WTC11 (cell line): ENCODE results near the gene ARHGDIG. TPM values are rescaled to one million over a fixed set of nuclear protein-coding genes. Genes with fewer than 3 reads are reported as not detected.

Source experiments
- ATAC-seq: fragments of 200-7000 bp; cut with Tn5 transposase; 2 replicates; pipeline ENCODE4 v1.10.0; 2021; ENCODE audit warnings: mild to moderate bottlenecking, moderate library complexity
- CTCF ChIA-PET: fragments of 300-600 bp; sonication (Branson Sonifier 250); formaldehyde crosslinking; loops from one replicate; lab custom pipeline; 2021; ENCODE audit warnings: antibody characterized with exemption; lab: Charles Lee
- POLR2A ChIA-PET: fragments of 350-600 bp; sonication (Branson Sonifier 250); formaldehyde crosslinking; loops from one replicate; lab custom pipeline; 2021; ENCODE audit warnings: antibody characterized with exemption; lab: Charles Lee
- DNase-seq: peaks from one replicate; pipeline ENCODE4 v3.0.0; 2021; ENCODE audit warnings: low spot score
- H3K27ac Mint-ChIP-seq: 2 replicates; pipeline ENCODE4 v1.8.0; 2021; ENCODE audit warnings: mixed read lengths
- H3K27me3 Mint-ChIP-seq: 2 replicates; pipeline ENCODE4 v1.8.0; 2021; ENCODE audit warnings: low read depth, mild to moderate bottlenecking, moderate library complexity, mixed read lengths
- H3K36me3 Mint-ChIP-seq: 2 replicates; pipeline ENCODE4 v1.8.0; 2021; ENCODE audit warnings: mixed read lengths
- H3K4me1 Mint-ChIP-seq: 2 replicates; pipeline ENCODE4 v1.8.0; 2022; ENCODE audit warnings: mixed read lengths
- H3K4me3 Mint-ChIP-seq: 2 replicates; pipeline ENCODE4 v1.8.0; 2021; ENCODE audit warnings: mild to moderate bottlenecking, moderate library complexity, mixed read lengths
- H3K9me3 Mint-ChIP-seq: 2 replicates; pipeline ENCODE4 v1.8.0; 2021; ENCODE audit warnings: mixed read lengths
- ATF1 ChIP-seq: sonication (generic); formaldehyde crosslinking; IDR thresholded peaks from 2 replicates; pipeline ENCODE4 v1.8.1; 2023; ENCODE audit warnings: mild to moderate bottlenecking, moderate library complexity, missing genetic modification reagents
- CBFB ChIP-seq: sonication (generic); formaldehyde crosslinking; IDR thresholded peaks from 2 replicates; pipeline ENCODE4 v1.8.1; 2022; ENCODE audit warnings: mild to moderate bottlenecking, low read depth, missing genetic modification reagents
- ETV6 ChIP-seq: sonication (generic); formaldehyde crosslinking; IDR thresholded peaks from 2 replicates; pipeline ENCODE4 v1.8.1; 2022; ENCODE audit warnings: mild to moderate bottlenecking, missing genetic modification reagents
- FOXK1 ChIP-seq: sonication (generic); formaldehyde crosslinking; IDR thresholded peaks from 2 replicates; pipeline ENCODE4 v1.8.0; 2022; ENCODE audit warnings: mild to moderate bottlenecking, moderate library complexity, missing genetic modification reagents
- GABPB1 ChIP-seq: sonication (generic); formaldehyde crosslinking; IDR thresholded peaks from 2 replicates; pipeline ENCODE4 v1.8.1; 2023; ENCODE audit warnings: mild to moderate bottlenecking, missing genetic modification reagents
- JAZF1 ChIP-seq: fragments of 250-450 bp; sonication (Bioruptor Pico); IDR thresholded peaks from 2 replicates; pipeline ENCODE4 v1.9.0; 2021; ENCODE audit warnings: moderate library complexity, mild to moderate bottlenecking, inconsistent platforms
- MLX ChIP-seq: sonication (generic); formaldehyde crosslinking; IDR thresholded peaks from 2 replicates; pipeline ENCODE4 v1.8.1; 2023; ENCODE audit warnings: mild to moderate bottlenecking, missing genetic modification reagents, moderate library complexity
- NFATC4 ChIP-seq: fragments of 250-450 bp; sonication (Bioruptor Pico); IDR thresholded peaks from 2 replicates; pipeline ENCODE4 v1.9.0; 2021; ENCODE audit warnings: mild to moderate bottlenecking
- NFYB ChIP-seq: sonication (generic); formaldehyde crosslinking; conservative IDR thresholded peaks from 2 replicates; pipeline ENCODE4 v1.8.0; 2022; ENCODE audit warnings: low read depth, missing genetic modification reagents
- NR1H2 ChIP-seq: sonication (generic); formaldehyde crosslinking; IDR thresholded peaks from 2 replicates; pipeline ENCODE4 v1.9.0; 2021; ENCODE audit warnings: mild to moderate bottlenecking, moderate library complexity, missing genetic modification reagents
- SOX15 ChIP-seq: fragments of 250-450 bp; sonication (Bioruptor Pico); IDR thresholded peaks from 2 replicates; pipeline ENCODE4 v1.9.0; 2021; ENCODE audit warnings: mild to moderate bottlenecking
- SP1 ChIP-seq: sonication (generic); formaldehyde crosslinking; conservative IDR thresholded peaks from 2 replicates; pipeline ENCODE4 v1.8.1; 2022; ENCODE audit warnings: missing genetic modification reagents
- USF2 ChIP-seq: sonication (generic); formaldehyde crosslinking; IDR thresholded peaks from 2 replicates; pipeline ENCODE4 v1.8.1; 2023; ENCODE audit warnings: mild to moderate bottlenecking, missing genetic modification reagents, moderate library complexity
- ZNF121 ChIP-seq: sonication (generic); formaldehyde crosslinking; IDR thresholded peaks from 2 replicates; pipeline ENCODE4 v1.8.0; 2023; ENCODE audit warnings: missing genetic modification reagents
- ZNF416 ChIP-seq: fragments of 250-450 bp; sonication (Bioruptor Pico); IDR thresholded peaks from 2 replicates; pipeline ENCODE4 v1.9.0; 2021; ENCODE audit warnings: mild to moderate bottlenecking, inconsistent platforms
- ZNF671 ChIP-seq: fragments of 250-450 bp; sonication (Bioruptor Pico); IDR thresholded peaks from 2 replicates; pipeline ENCODE4 v1.8.0; 2021; ENCODE audit warnings: mild to moderate bottlenecking
- ZSCAN18 ChIP-seq: fragments of 250-450 bp; sonication (Bioruptor Pico); IDR thresholded peaks from 2 replicates; pipeline ENCODE4 v2.1.2; 2022; ENCODE audit warnings: mild to moderate bottlenecking, moderate library complexity
- total RNA-seq: library from RNA; stranded (reverse); gene quantifications from 3 replicates; pipeline ENCODE4 v1.2.3, GENCODE V29; 2021
- TF ChIP-seq, protein P1 (sequence below): sonication (generic); formaldehyde crosslinking; IDR thresholded peaks from 2 replicates; pipeline ENCODE4 v1.8.0; 2022; ENCODE audit warnings: mild to moderate bottlenecking, missing genetic modification reagents
- TF ChIP-seq, protein P2 (sequence below): fragments of 250-450 bp; sonication (Bioruptor Pico); conservative IDR thresholded peaks from 2 replicates; pipeline ENCODE4 v1.9.0; 2021; ENCODE audit warnings: mild to moderate bottlenecking
- TF ChIP-seq, protein P3 (sequence below): sonication (generic); formaldehyde crosslinking; IDR thresholded peaks from 2 replicates; pipeline ENCODE4 v1.8.0; 2023; ENCODE audit warnings: missing genetic modification reagents
- TF ChIP-seq, protein P4 (sequence below): sonication (generic); formaldehyde crosslinking; IDR thresholded peaks from 2 replicates; pipeline ENCODE4 v1.8.0; 2022; ENCODE audit warnings: missing genetic modification reagents
- TF ChIP-seq, protein P5 (sequence below): sonication (generic); formaldehyde crosslinking; IDR thresholded peaks from 2 replicates; pipeline ENCODE4 v1.8.1; 2023; ENCODE audit warnings: mild to moderate bottlenecking, missing genetic modification reagents

Gene ARHGDIG
- total RNA-seq, 1 experiment from 2014 or later = 4.0 TPM

DNA sequence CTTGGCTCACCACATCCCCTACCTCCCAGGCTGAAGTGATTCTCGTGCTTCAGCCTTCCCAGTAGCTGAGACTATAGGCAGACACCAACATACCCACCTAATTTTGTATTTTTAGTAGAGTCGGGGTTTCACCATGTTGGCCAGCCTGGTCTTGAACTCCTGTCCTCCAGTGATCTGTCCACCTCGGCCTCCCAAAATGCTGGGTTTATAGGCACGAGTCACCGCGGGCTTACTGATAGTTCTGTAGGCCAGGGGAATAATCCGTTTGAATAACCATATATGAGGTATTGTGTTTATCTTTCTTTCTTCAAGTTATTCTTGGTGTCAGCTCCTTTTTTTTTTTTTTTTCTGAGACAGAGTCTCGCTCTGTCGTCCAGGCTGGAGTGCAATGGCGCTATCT lies 38.1 kb upstream of the ARHGDIG start (continued):
- TF ChIP-seq, protein P1, sequence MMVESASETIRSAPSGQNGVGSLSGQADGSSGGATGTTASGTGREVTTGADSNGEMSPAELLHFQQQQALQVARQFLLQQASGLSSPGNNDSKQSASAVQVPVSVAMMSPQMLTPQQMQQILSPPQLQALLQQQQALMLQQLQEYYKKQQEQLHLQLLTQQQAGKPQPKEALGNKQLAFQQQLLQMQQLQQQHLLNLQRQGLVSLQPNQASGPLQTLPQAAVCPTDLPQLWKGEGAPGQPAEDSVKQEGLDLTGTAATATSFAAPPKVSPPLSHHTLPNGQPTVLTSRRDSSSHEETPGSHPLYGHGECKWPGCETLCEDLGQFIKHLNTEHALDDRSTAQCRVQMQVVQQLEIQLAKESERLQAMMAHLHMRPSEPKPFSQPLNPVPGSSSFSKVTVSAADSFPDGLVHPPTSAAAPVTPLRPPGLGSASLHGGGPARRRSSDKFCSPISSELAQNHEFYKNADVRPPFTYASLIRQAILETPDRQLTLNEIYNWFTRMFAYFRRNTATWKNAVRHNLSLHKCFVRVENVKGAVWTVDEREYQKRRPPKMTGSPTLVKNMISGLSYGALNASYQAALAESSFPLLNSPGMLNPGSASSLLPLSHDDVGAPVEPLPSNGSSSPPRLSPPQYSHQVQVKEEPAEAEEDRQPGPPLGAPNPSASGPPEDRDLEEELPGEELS (CRISPR knock-in tag) = no peak
- no peak for TF ChIP-seq GABPB1
- TF ChIP-seq FOXK1 = no peak
- TF ChIP-seq SOX15 (CRISPR knock-in tag) = no peak
- no peak for TF ChIP-seq CBFB
- no peak for TF ChIP-seq ZNF416 (CRISPR knock-in tag)
- no peak for TF ChIP-seq NFYB (CRISPR knock-in tag)
- no peak for TF ChIP-seq NR1H2
- TF ChIP-seq, protein P2, sequence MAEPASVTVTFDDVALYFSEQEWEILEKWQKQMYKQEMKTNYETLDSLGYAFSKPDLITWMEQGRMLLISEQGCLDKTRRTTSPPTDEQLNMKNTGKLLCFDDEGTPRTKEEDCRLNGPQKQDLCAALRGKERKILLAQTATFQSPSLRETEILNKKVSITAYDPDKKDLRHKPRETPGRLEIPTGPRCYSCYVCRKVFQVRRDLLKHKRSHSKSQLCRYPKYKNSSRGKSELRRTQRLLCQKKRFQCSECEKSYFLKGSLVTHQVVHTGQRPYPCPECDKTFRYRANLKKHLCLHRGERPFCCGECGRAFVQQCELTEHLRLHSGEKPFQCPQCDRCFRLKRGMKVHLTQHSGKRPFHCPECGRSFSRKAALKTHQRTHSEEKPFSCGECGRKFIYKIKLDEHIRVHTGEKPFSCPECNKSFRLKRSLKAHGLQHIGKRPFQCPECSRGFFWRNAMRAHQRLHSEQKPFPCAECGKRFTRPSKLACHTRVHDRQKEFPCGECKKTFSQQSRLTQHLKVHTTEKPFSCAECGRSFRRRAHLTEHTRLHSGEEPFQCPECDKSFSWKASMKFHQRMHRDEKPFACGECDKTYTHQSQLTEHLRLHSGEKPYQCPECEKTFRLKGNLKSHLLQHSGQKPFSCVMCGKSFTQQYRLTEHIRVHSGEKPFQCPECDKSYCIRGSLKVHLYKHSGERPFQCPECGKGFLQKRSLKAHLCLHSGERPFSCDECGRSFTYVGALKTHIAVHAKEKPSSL (CRISPR knock-in tag) = no peak
- TF ChIP-seq ZNF671 (CRISPR knock-in tag) = no peak
- no peak for TF ChIP-seq ETV6 (CRISPR knock-in tag)
- TF ChIP-seq, all 79 proteins: peak for 0

DNA sequence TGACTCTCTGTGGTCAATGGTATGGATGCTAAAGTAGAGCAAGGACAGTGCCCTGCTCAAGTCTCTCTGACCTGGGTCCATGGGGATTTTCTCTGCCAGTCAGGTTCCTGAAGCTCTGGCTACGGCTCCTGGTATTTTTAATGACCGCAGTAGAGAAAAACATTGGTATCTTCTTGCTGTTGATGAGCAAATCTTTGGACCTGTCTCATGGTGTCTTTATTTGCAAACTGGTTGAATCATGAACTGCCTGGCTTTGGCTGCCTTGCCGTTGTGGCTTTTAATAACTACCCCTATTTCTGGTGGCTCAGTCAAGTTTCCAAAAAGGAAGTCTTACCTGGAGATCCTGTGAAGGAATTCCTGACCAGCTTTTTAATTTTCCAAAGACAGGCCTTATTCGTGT lies 37.0 kb upstream of the ARHGDIG start:
- no peaks in the 10 kb centered on the region for H3K4me1 Mint-ChIP-seq
- no peak overlapping the region for H3K27ac Mint-ChIP-seq
- no peak for DNase-seq
- TF ChIP-seq USF2 (CRISPR knock-in tag) (no peak), NFATC4 (CRISPR knock-in tag) (no peak), ZSCAN18 (CRISPR knock-in tag) (no peak), ZNF121 (CRISPR knock-in tag) (no peak), NR1H2 (no peak), MLX (no peak), SP1 (no peak)
- TF ChIP-seq, protein P3, sequence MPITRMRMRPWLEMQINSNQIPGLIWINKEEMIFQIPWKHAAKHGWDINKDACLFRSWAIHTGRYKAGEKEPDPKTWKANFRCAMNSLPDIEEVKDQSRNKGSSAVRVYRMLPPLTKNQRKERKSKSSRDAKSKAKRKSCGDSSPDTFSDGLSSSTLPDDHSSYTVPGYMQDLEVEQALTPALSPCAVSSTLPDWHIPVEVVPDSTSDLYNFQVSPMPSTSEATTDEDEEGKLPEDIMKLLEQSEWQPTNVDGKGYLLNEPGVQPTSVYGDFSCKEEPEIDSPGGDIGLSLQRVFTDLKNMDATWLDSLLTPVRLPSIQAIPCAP (CRISPR knock-in tag) = no peak
- ATAC-seq = no peak
- H3K4me3 Mint-ChIP-seq = no peak overlapping the region
- ChIA-PET CTCF (interaction anchor here (0.8 to 1.7 kb wide), 2 partner anchors 76 to 110 kb away, joined by 3 to 6 read pairs; no protein-coding TSS in a partner anchor), POLR2A (no interaction called here)
- no peaks in the 10 kb centered on the region for H3K27me3 Mint-ChIP-seq
- H3K9me3 Mint-ChIP-seq = no peaks in the 10 kb centered on the region
- H3K36me3 Mint-ChIP-seq = no peaks in the 10 kb centered on the region

DNA sequence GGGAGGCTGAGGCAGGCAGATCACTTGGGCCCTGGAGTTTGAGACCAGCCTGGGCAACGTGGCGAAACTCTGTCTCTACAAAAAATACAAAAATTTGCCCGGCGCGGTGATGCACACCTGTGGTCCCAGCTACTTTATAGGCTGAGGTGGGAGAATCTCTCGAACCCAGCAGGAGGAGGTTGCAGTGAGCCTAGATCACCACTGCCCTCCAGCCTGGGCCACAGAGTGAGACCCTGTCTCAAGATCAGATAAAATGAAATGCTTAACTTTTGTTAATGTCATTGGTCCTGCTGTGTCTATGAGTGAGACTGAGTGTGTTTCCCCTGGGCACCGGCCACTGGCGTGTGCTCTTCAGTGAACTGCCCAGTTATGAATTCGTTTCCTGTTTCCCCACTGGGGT lies 35.3 kb upstream of the ARHGDIG start:
- H3K36me3 Mint-ChIP-seq = no peaks in the 10 kb centered on the region
- DNase-seq (no peak), ATAC-seq (no peak)
- H3K4me1 Mint-ChIP-seq = no peaks in the 10 kb centered on the region
- no peaks in the 10 kb centered on the region for H3K9me3 Mint-ChIP-seq
- no peaks in the 10 kb centered on the region for H3K27me3 Mint-ChIP-seq
- H3K4me3 Mint-ChIP-seq = no peak overlapping the region
- H3K27ac Mint-ChIP-seq = peak overlapping the region; percentile 16
- CTCF ChIA-PET = interaction anchor here (0.8 to 2.1 kb wide), 2 partner anchors 74 to 108 kb away, joined by 3 to 5 read pairs; no protein-coding TSS in a partner anchor
- POLR2A ChIA-PET = no interaction called here
- TF ChIP-seq, protein P4, sequence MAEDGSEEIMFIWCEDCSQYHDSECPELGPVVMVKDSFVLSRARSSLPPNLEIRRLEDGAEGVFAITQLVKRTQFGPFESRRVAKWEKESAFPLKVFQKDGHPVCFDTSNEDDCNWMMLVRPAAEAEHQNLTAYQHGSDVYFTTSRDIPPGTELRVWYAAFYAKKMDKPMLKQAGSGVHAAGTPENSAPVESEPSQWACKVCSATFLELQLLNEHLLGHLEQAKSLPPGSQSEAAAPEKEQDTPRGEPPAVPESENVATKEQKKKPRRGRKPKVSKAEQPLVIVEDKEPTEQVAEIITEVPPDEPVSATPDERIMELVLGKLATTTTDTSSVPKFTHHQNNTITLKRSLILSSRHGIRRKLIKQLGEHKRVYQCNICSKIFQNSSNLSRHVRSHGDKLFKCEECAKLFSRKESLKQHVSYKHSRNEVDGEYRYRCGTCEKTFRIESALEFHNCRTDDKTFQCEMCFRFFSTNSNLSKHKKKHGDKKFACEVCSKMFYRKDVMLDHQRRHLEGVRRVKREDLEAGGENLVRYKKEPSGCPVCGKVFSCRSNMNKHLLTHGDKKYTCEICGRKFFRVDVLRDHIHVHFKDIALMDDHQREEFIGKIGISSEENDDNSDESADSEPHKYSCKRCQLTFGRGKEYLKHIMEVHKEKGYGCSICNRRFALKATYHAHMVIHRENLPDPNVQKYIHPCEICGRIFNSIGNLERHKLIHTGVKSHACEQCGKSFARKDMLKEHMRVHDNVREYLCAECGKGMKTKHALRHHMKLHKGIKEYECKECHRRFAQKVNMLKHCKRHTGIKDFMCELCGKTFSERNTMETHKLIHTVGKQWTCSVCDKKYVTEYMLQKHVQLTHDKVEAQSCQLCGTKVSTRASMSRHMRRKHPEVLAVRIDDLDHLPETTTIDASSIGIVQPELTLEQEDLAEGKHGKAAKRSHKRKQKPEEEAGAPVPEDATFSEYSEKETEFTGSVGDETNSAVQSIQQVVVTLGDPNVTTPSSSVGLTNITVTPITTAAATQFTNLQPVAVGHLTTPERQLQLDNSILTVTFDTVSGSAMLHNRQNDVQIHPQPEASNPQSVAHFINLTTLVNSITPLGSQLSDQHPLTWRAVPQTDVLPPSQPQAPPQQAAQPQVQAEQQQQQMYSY (CRISPR knock-in tag) = no peak
- TF ChIP-seq, protein P5, sequence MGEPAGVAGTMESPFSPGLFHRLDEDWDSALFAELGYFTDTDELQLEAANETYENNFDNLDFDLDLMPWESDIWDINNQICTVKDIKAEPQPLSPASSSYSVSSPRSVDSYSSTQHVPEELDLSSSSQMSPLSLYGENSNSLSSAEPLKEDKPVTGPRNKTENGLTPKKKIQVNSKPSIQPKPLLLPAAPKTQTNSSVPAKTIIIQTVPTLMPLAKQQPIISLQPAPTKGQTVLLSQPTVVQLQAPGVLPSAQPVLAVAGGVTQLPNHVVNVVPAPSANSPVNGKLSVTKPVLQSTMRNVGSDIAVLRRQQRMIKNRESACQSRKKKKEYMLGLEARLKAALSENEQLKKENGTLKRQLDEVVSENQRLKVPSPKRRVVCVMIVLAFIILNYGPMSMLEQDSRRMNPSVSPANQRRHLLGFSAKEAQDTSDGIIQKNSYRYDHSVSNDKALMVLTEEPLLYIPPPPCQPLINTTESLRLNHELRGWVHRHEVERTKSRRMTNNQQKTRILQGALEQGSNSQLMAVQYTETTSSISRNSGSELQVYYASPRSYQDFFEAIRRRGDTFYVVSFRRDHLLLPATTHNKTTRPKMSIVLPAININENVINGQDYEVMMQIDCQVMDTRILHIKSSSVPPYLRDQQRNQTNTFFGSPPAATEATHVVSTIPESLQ (CRISPR knock-in tag) = no peak
- TF ChIP-seq JAZF1 = no peak
- TF ChIP-seq NR1H2 = no peak
- no peak for TF ChIP-seq ATF1
